Ascending aorta (tissue), 2 donors: ENCODE results near the gene EML5. TPM values are rescaled to one million over a fixed set of nuclear protein-coding genes. Genes with fewer than 3 reads are reported as not detected.
A peak's percentile ranks its signal among the peaks of the same experiment; 100 is the strongest.

Experiments
- DNase-seq, 2 donors: peaks; one replicate each; pipeline ENCODE4 v3.0.0-alpha.2; 2019; ENCODE audit warnings: low spot score in 2 of 2
- H3K27ac ChIP-seq, 2 donors: fragments of 200-600 bp; sonication (generic); one replicate each; pipeline ENCODE4 v1.5.1; 2016 to 2017; ENCODE audit warnings: mild to moderate bottlenecking in 1 of 2
- H3K27me3 ChIP-seq: fragments of 200-600 bp; sonication (generic); one replicate; pipeline ENCODE4 v1.5.1; 2017
- H3K36me3 ChIP-seq, 2 donors: fragments of 200-600 bp; sonication (generic); one replicate each; pipeline ENCODE4 v1.5.1; 2016
- H3K4me1 ChIP-seq, 2 donors: fragments of 200-600 bp; sonication (generic); one replicate each; pipeline ENCODE4 v1.5.1; 2016 to 2017; ENCODE audit warnings: mild to moderate bottlenecking in 1 of 2
- H3K4me3 ChIP-seq, 2 donors: fragments of 200-600 bp; sonication (generic); one replicate each; pipeline ENCODE4 v1.5.1; 2016 to 2017; ENCODE audit warnings: mild to moderate bottlenecking in 1 of 2
- H3K9me3 ChIP-seq, 2 donors: fragments of 200-600 bp; sonication (generic); one replicate each; pipeline ENCODE4 v1.5.1; 2016
- CTCF ChIP-seq, 3 experiments: fragments of 200-600 bp in 2 of 3; fragments of 450-650 bp in 1 of 3; sonication (generic) in 2 of 3; IDR thresholded peaks; one replicate each; pipeline ENCODE4 v1.5.1; 2016 to 2019; ENCODE audit warnings: antibody characterized with exemption in 3 of 3, mild to moderate bottlenecking in 1 of 3, moderate library complexity in 1 of 3
- intact Hi-C: fragments of 100-400 bp; cut with DNase I; formaldehyde crosslinking; loops from one replicate; pipeline ENCODE4 v1.15.1; 2023
- total RNA-seq: library from RNA; depleted of rRNA; stranded (reverse); fragments of >200 nt; gene quantifications from one replicate; pipeline ENCODE4 v1.1.0, GENCODE V29; 2016

The EML5 gene
- total RNA-seq, 1 donor from 2014 or later = 0.21 TPM

- H3K4me3 ChIP-seq = no peak overlapping the region
- DNase-seq = no peak
- intact Hi-C loops = loop anchor here (10.0 kb wide), 1 partner anchor 1576 kb away; no protein-coding TSS in a partner anchor
These were observed 36.4 kb upstream of the EML5 start for GRCh38 chr14:88829188-88829587.

DNA sequence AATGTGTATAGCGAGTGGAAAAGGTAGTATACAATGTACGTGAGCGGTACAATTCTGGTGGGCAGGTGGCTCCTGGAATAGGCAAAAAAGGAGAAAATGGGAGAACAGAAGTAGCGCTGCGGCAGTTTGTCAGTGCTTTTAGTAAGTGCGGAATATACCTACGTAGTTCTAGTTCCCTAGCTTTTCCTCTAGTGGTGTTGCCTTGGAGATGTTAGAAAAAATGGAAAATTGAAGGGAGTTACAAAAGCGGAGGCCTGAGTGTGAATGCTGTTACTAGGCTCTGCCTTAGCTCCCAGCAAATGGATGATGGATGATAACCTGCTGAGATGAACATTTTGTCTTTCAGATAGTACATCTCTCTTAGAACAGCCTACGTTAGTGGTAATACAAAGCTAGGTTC, 32.8 kb upstream of the EML5 start:
- peak overlapping the region in 1 of 2 donors; percentile 72 for H3K27ac ChIP-seq
- H3K4me1 ChIP-seq = peaks cover 0 to 6% of the 10 kb centered on the region in 2 donors

More at GRCh38 chr14:88829188-88829587, 36.4 kb upstream of the EML5 start:
- H3K27me3 ChIP-seq = no peaks in the 10 kb centered on the region
- H3K36me3 ChIP-seq = no peaks in the 10 kb centered on the region
- no peaks in the 10 kb centered on the region for H3K9me3 ChIP-seq
- TF ChIP-seq CTCF (IDR thresholded peaks at IDR 0.05) = no peak
- H3K27ac ChIP-seq = peak overlapping the region; percentile 27 to 81
- H3K4me1 ChIP-seq = peaks cover 4 to 11% of the 10 kb centered on the region in 2 donors

DNA sequence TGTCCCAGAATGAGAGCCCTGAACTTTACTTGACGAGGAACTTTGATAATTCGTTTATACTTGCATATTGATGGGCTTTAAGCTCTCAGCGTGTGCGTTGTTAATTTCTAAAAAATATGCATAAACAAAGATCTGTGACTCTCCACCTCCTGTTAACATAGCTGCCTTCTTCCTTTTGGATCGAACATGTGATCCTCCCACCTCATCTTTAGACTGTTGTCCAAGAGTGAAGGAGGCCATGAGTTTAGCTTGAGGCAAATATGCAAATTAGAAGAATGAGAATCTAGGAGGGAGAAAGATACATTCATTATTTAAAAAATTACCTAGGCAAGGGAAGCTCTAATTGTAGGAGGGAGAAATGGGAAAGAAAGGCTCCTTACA, 32.3 kb upstream of the EML5 start:
- H3K27ac ChIP-seq = peak overlapping the region; percentile 72
- intact Hi-C loops = loop anchor here (2.0 to 10.0 kb wide), 2 partner anchors 1132 to 1580 kb away; no protein-coding TSS in a partner anchor

More for the DNA sequence above, 32.8 kb upstream of the EML5 start:
- intact Hi-C loops = loop anchor here (2.0 to 10.0 kb wide), 2 partner anchors 1131 to 1579 kb away; no protein-coding TSS in a partner anchor
- H3K36me3 ChIP-seq = no peaks in the 10 kb centered on the region
- no peak for TF ChIP-seq CTCF (IDR thresholded peaks at IDR 0.05)
- no peak for DNase-seq
- H3K27me3 ChIP-seq = no peaks in the 10 kb centered on the region
- no peaks in the 10 kb centered on the region for H3K9me3 ChIP-seq
- peak overlapping the region; percentile 71 to 78 for H3K4me3 ChIP-seq

GRCh38 chr14:88824314-88825077, 31.7 kb upstream of the EML5 start, which contains the start of gene TTC8:
Gene TTC8, plus strand, starts transcription at chr14:88824651. Its CDS starts 57 bp downstream, at chr14:88824708.
- Histone ChIP-seq H3K27me3 (no peaks in the 10 kb centered on the region), H3K9me3 (no peaks in the 10 kb centered on the region), H3K4me1 (peaks cover 0 to 1% of the 10 kb centered on the region in 2 donors), H3K36me3 (no peaks in the 10 kb centered on the region), H3K4me3 (peak within 1 kb of the TSS; percentile 71 to 78), H3K27ac (peak within 1 kb of the TSS; percentile 72)
- no peak for TF ChIP-seq CTCF (IDR thresholded peaks at IDR 0.05)
- intact Hi-C loops = loop anchor here (2.0 to 10.0 kb wide), 2 partner anchors 1132 to 1580 kb away; no protein-coding TSS in a partner anchor
- DNase-seq = peak; percentile 42 to 91

More for the DNA sequence above, 32.3 kb upstream of the EML5 start:
- H3K36me3 ChIP-seq = no peaks in the 10 kb centered on the region
- no peak for DNase-seq
- H3K9me3 ChIP-seq = no peaks in the 10 kb centered on the region
- H3K4me1 ChIP-seq = peaks cover 0 to 6% of the 10 kb centered on the region in 2 donors
- no peaks in the 10 kb centered on the region for H3K27me3 ChIP-seq
- H3K4me3 ChIP-seq = peak overlapping the region; percentile 71 to 78
- TF ChIP-seq CTCF (IDR thresholded peaks at IDR 0.05) = no peak

DNA sequence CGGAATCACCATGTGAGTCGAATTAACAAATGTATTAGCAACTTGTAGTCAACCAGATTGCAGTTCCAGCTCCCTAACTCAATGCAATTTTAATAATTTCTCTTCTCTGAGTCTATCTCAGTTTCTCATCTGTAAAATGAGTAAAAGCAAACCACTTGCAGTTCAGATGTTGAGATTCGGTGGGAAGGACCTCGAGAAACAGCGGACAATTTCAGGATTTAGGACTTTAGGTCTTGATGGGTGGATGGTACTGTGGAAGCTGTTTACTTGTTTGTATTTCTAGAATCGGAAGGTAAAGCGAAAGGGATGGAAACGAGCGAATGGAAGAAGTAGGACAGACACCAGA, 31.2 kb upstream of the EML5 start:
- Histone ChIP-seq H3K36me3 (no peaks in the 10 kb centered on the region), H3K27me3 (no peaks in the 10 kb centered on the region), H3K27ac (peak overlapping the region; percentile 72), H3K4me3 (peak overlapping the region; percentile 71 to 78), H3K9me3 (no peaks in the 10 kb centered on the region), H3K4me1 (no peaks in the 10 kb centered on the region)
- TF ChIP-seq CTCF (IDR thresholded peaks at IDR 0.05) = no peak
- intact Hi-C loops = loop anchor here (2.0 to 10.0 kb wide), 2 partner anchors 1133 to 1581 kb away; no protein-coding TSS in a partner anchor
- DNase-seq = no peak
